ENCODE measurements around the gene OR6C76.

The OR6C76 gene

DNA sequence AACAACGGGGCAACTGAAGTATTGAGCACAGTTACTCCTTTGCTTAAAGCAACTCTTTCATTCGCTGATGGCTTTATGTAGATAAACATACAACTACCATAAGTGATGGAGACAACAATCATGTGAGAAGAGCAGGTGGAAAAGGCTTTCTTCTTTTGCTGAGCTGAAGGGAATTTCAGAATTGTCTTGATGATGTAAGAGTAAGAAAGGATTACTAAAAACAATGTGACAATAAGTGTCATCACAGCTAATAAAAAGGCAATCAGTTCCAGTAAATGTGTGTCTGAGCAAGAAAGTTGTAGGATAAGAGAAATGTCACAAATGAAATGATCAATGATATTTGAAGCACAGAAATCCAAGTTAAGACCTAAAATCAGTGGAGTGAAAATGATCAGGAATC, 43.2 kb downstream of the OR6C76 start:
- no peak for DNase-seq (ENCODE audit: low read depth)

GRCh38 chr12:55470088-55470829, 44.2 kb downstream of the OR6C76 start, which contains the start of gene OR6C70:
Gene OR6C70, minus strand, starts transcription at chr12:55470138. Its CDS starts 0 bp downstream, at chr12:55470138.
- DNase-seq (ENCODE audit: low read depth): no peak

GRCh38 chr12:55472264-55472663, 46.2 kb downstream of the OR6C76 start:
- no peak for DNase-seq (ENCODE audit: low read depth)

Measured in EH (cell line).